Nephron (organoid): ENCODE measurements around the gene PHC2.
A peak's percentile ranks its signal among the peaks of the same experiment; 100 is the strongest.

Source experiments
- H3K27ac Mint-ChIP-seq, 3 experiments: 2 replicates each; pipeline ENCODE4 v1.8.0; 2020; ENCODE audit warnings: mixed read lengths in 3 of 3, mild to moderate bottlenecking in 2 of 3, moderate library complexity in 1 of 3
- H3K27me3 Mint-ChIP-seq: 2 replicates; pipeline ENCODE4 v1.8.0; 2021; ENCODE audit warnings: low read depth, mild to moderate bottlenecking, moderate library complexity, mixed read lengths
- H3K36me3 Mint-ChIP-seq: 2 replicates; pipeline ENCODE4 v1.8.0; 2020; ENCODE audit warnings: low read depth, mixed read lengths
- H3K4me1 Mint-ChIP-seq: 2 replicates; pipeline ENCODE4 v1.8.0; 2020; ENCODE audit warnings: mixed read lengths
- H3K4me3 Mint-ChIP-seq, 3 experiments: 2 replicates each; pipeline ENCODE4 v1.8.0; 2020; ENCODE audit warnings: mild to moderate bottlenecking in 3 of 3, mixed read lengths in 3 of 3, moderate library complexity in 2 of 3
- H3K9me3 Mint-ChIP-seq: 2 replicates; pipeline ENCODE4 v1.8.0; 2020; ENCODE audit warnings: mixed read lengths
- CTCF ChIP-seq, 3 experiments: fragments of 200-600 bp; sonication (generic); IDR thresholded peaks; one replicate each; pipeline ENCODE4 v1.5.0; 2021; ENCODE audit warnings: antibody characterized with exemption in 3 of 3; ENCODE audit not compliant: unreplicated experiment in 3 of 3

PHC2 gene

GRCh38 chr1:33390542-33390941 lies 40.4 kb downstream of the PHC2 start:
- Mint-ChIP-seq H3K36me3 (no peaks in the 10 kb centered on the region), H3K27ac (peak overlapping the region in 2 of 3 experiments; percentile 96 to 98), H3K9me3 (no peaks in the 10 kb centered on the region), H3K27me3 (no peaks in the 10 kb centered on the region), H3K4me3 (no peak overlapping the region), H3K4me1 (peaks cover 58% of the 10 kb centered on the region)
- TF ChIP-seq CTCF (IDR thresholded peaks at IDR 0.05; ENCODE audit: unreplicated experiment in 3 of 3), result no peak

- peak overlapping the region in 1 of 3 experiments; percentile 21 for H3K4me3 Mint-ChIP-seq
- no peak for TF ChIP-seq CTCF (IDR thresholded peaks at IDR 0.05; ENCODE audit: unreplicated experiment in 3 of 3)
- H3K27ac Mint-ChIP-seq, result peak overlapping the region; percentile 94 to 98 (median 96)
- H3K27me3 Mint-ChIP-seq, result no peaks in the 10 kb centered on the region
- no peaks in the 10 kb centered on the region for H3K9me3 Mint-ChIP-seq
- peaks cover 65% of the 10 kb centered on the region for H3K4me1 Mint-ChIP-seq
- no peaks in the 10 kb centered on the region for H3K36me3 Mint-ChIP-seq
Measured at GRCh38 chr1:33388805-33389771, 41.8 kb downstream of the PHC2 start.

- Mint-ChIP-seq H3K4me3 (no peak overlapping the region), H3K27me3 (no peaks in the 10 kb centered on the region), H3K36me3 (no peaks in the 10 kb centered on the region), H3K4me1 (peaks cover 66% of the 10 kb centered on the region), H3K27ac (peak overlapping the region; percentile 34 to 92 (median 82)), H3K9me3 (no peaks in the 10 kb centered on the region)
- no peak for TF ChIP-seq CTCF (IDR thresholded peaks at IDR 0.05; ENCODE audit: unreplicated experiment in 3 of 3)
Measured at GRCh38 chr1:33387625-33388024, 43.3 kb downstream of the PHC2 start.

GRCh38 chr1:33385251-33385650 lies 45.6 kb downstream of the PHC2 start:
- H3K4me1 Mint-ChIP-seq, result peaks cover 69% of the 10 kb centered on the region
- no peak for TF ChIP-seq CTCF (IDR thresholded peaks at IDR 0.05; ENCODE audit: unreplicated experiment in 3 of 3)
- H3K4me3 Mint-ChIP-seq, result no peak overlapping the region
- H3K36me3 Mint-ChIP-seq, result no peaks in the 10 kb centered on the region
- H3K9me3 Mint-ChIP-seq, result no peaks in the 10 kb centered on the region
- peak overlapping the region in 2 of 3 experiments; percentile 1 to 59 for H3K27ac Mint-ChIP-seq
- H3K27me3 Mint-ChIP-seq, result no peaks in the 10 kb centered on the region

- H3K9me3 Mint-ChIP-seq, result no peaks in the 10 kb centered on the region
- H3K4me3 Mint-ChIP-seq, result no peak overlapping the region
- H3K36me3 Mint-ChIP-seq, result no peaks in the 10 kb centered on the region
- H3K27ac Mint-ChIP-seq, result peak overlapping the region; percentile 59 to 87 (median 63)
- H3K27me3 Mint-ChIP-seq, result no peaks in the 10 kb centered on the region
- TF ChIP-seq CTCF (IDR thresholded peaks at IDR 0.05; ENCODE audit: unreplicated experiment in 3 of 3), result no peak
- peaks cover 67% of the 10 kb centered on the region for H3K4me1 Mint-ChIP-seq
Measured at GRCh38 chr1:33384040-33384812, 46.7 kb downstream of the PHC2 start.
